GM10266 (cell line): ENCODE results near the gene ATP6AP2.

Experiments used
- DNase-seq: peaks from one replicate; pipeline ENCODE4 v3.0.0; 2012; ENCODE audit errors: extremely low spot score
- CTCF ChIP-seq: IDR thresholded peaks from 2 replicates; pipeline ENCODE4 v1.5.1; 2012; ENCODE audit warnings: mild to moderate bottlenecking, low read depth; ENCODE audit not compliant: control insufficient read depth, insufficient read depth; ENCODE audit errors: missing control alignments

Gene ATP6AP2

GRCh38 chrX:40580537-40581335 is at the start of gene ATP6AP2:
Gene ATP6AP2 (plus strand): TSS chrX:40580970. CDS start chrX:40581066, 96 bp downstream.
- DNase-seq = peak; percentile 88
- TF ChIP-seq CTCF = no peak

GRCh38 chrX:40531056-40531826 is 49.5 kb upstream of the ATP6AP2 start:
- TF ChIP-seq CTCF = no peak
- DNase-seq = no peak

- no peak for TF ChIP-seq CTCF
- no peak for DNase-seq
Observed at GRCh38 chrX:40537310-40537709, 43.5 kb upstream of the ATP6AP2 start.

GRCh38 chrX:40538406-40538805 is 42.4 kb upstream of the ATP6AP2 start:
- DNase-seq = no peak
- TF ChIP-seq CTCF = no peak

- peak; percentile 43 for TF ChIP-seq CTCF
- peak; percentile 54 for DNase-seq
Observed at GRCh38 chrX:40539214-40540142, 41.3 kb upstream of the ATP6AP2 start.

- no peak for DNase-seq
- TF ChIP-seq CTCF = no peak
Observed at GRCh38 chrX:40542208-40542607, 38.6 kb upstream of the ATP6AP2 start.

- DNase-seq = no peak
- no peak for TF ChIP-seq CTCF
Observed at GRCh38 chrX:40542972-40543371, 37.8 kb upstream of the ATP6AP2 start.
